HepG2 (cell line): ENCODE measurements around the gene OSBPL2. TPM values are rescaled to one million over a fixed set of nuclear protein-coding genes. Genes with fewer than 3 reads are reported as not detected.

ENCODE experiments used
- ATAC-seq: fragments of 200-7000 bp; cut with Tn5 transposase; 3 replicates; pipeline ENCODE4 v1.9.1; 2020; ENCODE audit warnings: mild to moderate bottlenecking, moderate library complexity
- BruUV-seq: library from RNA; stranded (reverse); fragments of 400-500 nt; replicated peaks from 2 replicates; lab custom pipeline; 2021; lab: Mats Ljungman, UMichigan
- CTCF ChIA-PET: fragments of 300-600 bp; formaldehyde crosslinking; extraction: SDS; loops from one replicate; lab custom pipeline; 2021; ENCODE audit warnings: low total read pairs, inconsistent platforms, low intra/inter-chr PET ratio; lab: Yijun Ruan, JAX
- POLR2A ChIA-PET: fragments of 350-600 bp; sonication (Branson Sonifier 250); formaldehyde crosslinking; loops from one replicate; lab custom pipeline; 2020; ENCODE audit warnings: antibody characterized with exemption, inconsistent platforms; lab: Yijun Ruan, JAX
- DNase-seq: peaks from one replicate; pipeline ENCODE4 v3.0.0-alpha.2; 2015; ENCODE audit warnings: low spot score
- FAIRE-seq: peaks from 3 replicates; lab custom pipeline; 2011; peaks lifted over from hg19 to GRCh38; lab: Jason Lieb, UNC
- H2AFZ ChIP-seq: one replicate; pipeline ENCODE4 v1.6.1; 2011; ENCODE audit warnings: low read length, inconsistent platforms
- H3K27ac ChIP-seq: fragments of 300-600 bp; 3 replicates; pipeline ENCODE4 v1.8.0; 2011; ENCODE audit warnings: mixed run types, mild to moderate bottlenecking, mixed read lengths, low read length, inconsistent platforms; ENCODE audit not compliant: insufficient read depth; ENCODE audit errors: extremely low read length
- H3K27me3 ChIP-seq, 2 experiments: fragments of 200-600 bp in 1 of 2; 2 replicates in 1 of 2; 3 replicates in 1 of 2; pipeline versions ENCODE4 v1.6.0 to v1.8.0; 2011; ENCODE audit warnings: low read length in 2 of 2, mild to moderate bottlenecking in 2 of 2, moderate library complexity in 2 of 2, inconsistent platforms in 1 of 2; ENCODE audit not compliant: insufficient read depth in 2 of 2, control insufficient read depth in 1 of 2
- H3K36me3 ChIP-seq, 2 experiments: fragments of 200-600 bp in 1 of 2; replicated peaks in 1 of 2; 2 replicates in 1 of 2; 3 replicates in 1 of 2; pipeline versions ENCODE4 v1.5.1 to v1.8.0; 2011; ENCODE audit warnings: low read length in 2 of 2, inconsistent platforms in 1 of 2; ENCODE audit not compliant: insufficient read depth in 2 of 2, control insufficient read depth in 1 of 2
- H3K4me1 ChIP-seq: 2 replicates; pipeline ENCODE4 v1.5.1; 2012; ENCODE audit warnings: low read length, inconsistent platforms; ENCODE audit not compliant: insufficient read depth
- H3K4me2 ChIP-seq: 2 replicates; pipeline ENCODE4 v1.6.0; 2011; ENCODE audit warnings: low read depth, low read length, inconsistent platforms
- H3K4me3 ChIP-seq, 3 experiments: fragments of 200-600 bp in 1 of 3; sonication (generic), shearing (Covaris generic) in 1 of 3; replicated peaks in 1 of 3; 2 replicates each; pipeline ENCODE4 v1.5.1; 2011 to 2016; ENCODE audit warnings: low read length in 3 of 3, inconsistent platforms in 2 of 3, low read depth in 2 of 3, mild to moderate bottlenecking in 2 of 3, control low read depth in 1 of 3, mixed read lengths in 1 of 3; ENCODE audit not compliant: insufficient read depth in 1 of 3
- H3K79me2 ChIP-seq: one replicate; pipeline ENCODE4 v1.6.1; 2011; ENCODE audit warnings: low read length, inconsistent platforms; ENCODE audit not compliant: insufficient read depth
- H3K9ac ChIP-seq: 2 replicates; pipeline ENCODE4 v1.6.0; 2011; ENCODE audit warnings: mild to moderate bottlenecking, low read depth, low read length, inconsistent platforms; ENCODE audit not compliant: insufficient read depth
- H3K9me3 ChIP-seq: 2 replicates; pipeline ENCODE4 v1.5.1; 2012; ENCODE audit warnings: mild to moderate bottlenecking, low read length
- H4K20me1 ChIP-seq: 2 replicates; pipeline ENCODE4 v1.6.0; 2011; ENCODE audit warnings: inconsistent platforms, mild to moderate bottlenecking, low read length, moderate library complexity; ENCODE audit not compliant: insufficient read depth
- JUN ChIP-seq: sonication (generic); formaldehyde crosslinking; IDR thresholded peaks from 2 replicates; pipeline ENCODE4 v1.4.0; 2020; ENCODE audit warnings: mild to moderate bottlenecking, missing genetic modification reagents
- PHF21A ChIP-seq: sonication (generic); formaldehyde crosslinking; IDR thresholded peaks from 2 replicates; pipeline ENCODE4 v1.5.0; 2020; ENCODE audit warnings: mild to moderate bottlenecking, missing genetic modification reagents
- ZBTB1 ChIP-seq: sonication (generic); formaldehyde crosslinking; IDR thresholded peaks from 2 replicates; pipeline ENCODE4 v1.4.0; 2020; ENCODE audit warnings: missing genetic modification reagents, borderline replicate concordance
- ZNF7 ChIP-seq: IDR thresholded peaks from 2 replicates; pipeline ENCODE4 v1.6.1; 2016; ENCODE audit warnings: missing biosample characterization, missing genetic modification reagents
- WGBS: methylation state at CpG from one replicate; pipeline ENCODE4 v1.1.6; 2017; ENCODE audit warnings: low lambda C conversion rate; 5-methylcytosine and 5-hydroxymethylcytosine counted together
- in situ Hi-C: cut with HindIII; loops from 2 replicates; pipeline ENCODE4 v1.10.0; 2017; ENCODE audit warnings: low pct_unique_long_range_greater_than_20kb; ENCODE audit not compliant: extremely low pct_ligation_motif_present
- intact Hi-C: fragments of 100-400 bp; cut with micrococcal nuclease; formaldehyde crosslinking; loops from one replicate; pipeline ENCODE4 v1.10.0; 2022; ENCODE audit not compliant: unreplicated experiment
- polyA plus RNA-seq, 8 experiments: library from polyadenylated mRNA; depleted of rRNA in 3 of 8; stranded (reverse) in 7 of 8; unstranded in 1 of 8; fragments of >200 nt; fragmentation: Illumina TruSeq in 4 of 8; extraction: Trizol in 4 of 8; gene quantifications; 2 replicates each; pipeline versions ENCODE4 v1.2.1 to v1.2.3, GENCODE V29; 2011 to 2016; ENCODE audit warnings: low read depth in 4 of 8, missing spikeins in 1 of 8, mixed read lengths in 1 of 8; ENCODE audit not compliant: insufficient read depth in 1 of 8
- total RNA-seq, 5 experiments: library from RNA; depleted of rRNA; stranded (reverse); fragments of >200 nt; fragmentation: Illumina TruSeq; extraction: Trizol; gene quantifications; 2 replicates each; pipeline ENCODE4 v1.2.3, GENCODE V29; 2016; ENCODE audit warnings: low read depth in 1 of 5
- TF ChIP-seq, protein P1 (sequence below): sonication (generic); formaldehyde crosslinking; IDR thresholded peaks from 2 replicates; pipeline ENCODE4 v1.8.1; 2023; ENCODE audit warnings: mild to moderate bottlenecking, missing genetic modification reagents

Gene OSBPL2
- total and polyA plus RNA-seq, 2 of the 13 experiments (the other 11 are each of a cell fraction or from before 2014, with no cell fraction given) = 18.5 to 37.4 TPM

- Histone ChIP-seq H3K27me3 (peaks cover 61 to 82% of the 10 kb centered on the region in 2 experiments), H3K9ac (no peak overlapping the region), H3K4me2 (no peak overlapping the region), H3K4me3 (no peak overlapping the region), H2AFZ (no peak overlapping the region), H3K4me1 (peaks cover 38% of the 10 kb centered on the region), H3K9me3 (no peaks in the 10 kb centered on the region), H3K36me3 (no peaks in the 10 kb centered on the region), H3K27ac (no peak overlapping the region), H3K79me2 (no peaks in the 10 kb centered on the region), H4K20me1 (peaks cover 19% of the 10 kb centered on the region; the same call in 1 of the 2 replicates)
- FAIRE-seq (no peak), DNase-seq (no peak), ATAC-seq (no peak)
- TF ChIP-seq, protein P1, sequence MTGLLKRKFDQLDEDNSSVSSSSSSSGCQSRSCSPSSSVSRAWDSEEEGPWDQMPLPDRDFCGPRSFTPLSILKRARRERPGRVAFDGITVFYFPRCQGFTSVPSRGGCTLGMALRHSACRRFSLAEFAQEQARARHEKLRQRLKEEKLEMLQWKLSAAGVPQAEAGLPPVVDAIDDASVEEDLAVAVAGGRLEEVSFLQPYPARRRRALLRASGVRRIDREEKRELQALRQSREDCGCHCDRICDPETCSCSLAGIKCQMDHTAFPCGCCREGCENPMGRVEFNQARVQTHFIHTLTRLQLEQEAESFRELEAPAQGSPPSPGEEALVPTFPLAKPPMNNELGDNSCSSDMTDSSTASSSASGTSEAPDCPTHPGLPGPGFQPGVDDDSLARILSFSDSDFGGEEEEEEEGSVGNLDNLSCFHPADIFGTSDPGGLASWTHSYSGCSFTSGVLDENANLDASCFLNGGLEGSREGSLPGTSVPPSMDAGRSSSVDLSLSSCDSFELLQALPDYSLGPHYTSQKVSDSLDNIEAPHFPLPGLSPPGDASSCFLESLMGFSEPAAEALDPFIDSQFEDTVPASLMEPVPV (CRISPR knock-in tag) = no peak
- TF ChIP-seq ZNF7 (CRISPR knock-in tag) = no peak
- TF ChIP-seq PHF21A = no peak
- TF ChIP-seq ZBTB1 (CRISPR knock-in tag) = no peak
- no peak for TF ChIP-seq JUN (CRISPR knock-in tag)
- intact Hi-C loops (no loop called here), in situ Hi-C loops (no loop called here)
- ChIA-PET POLR2A (no interaction called here), CTCF (no interaction called here)
- 38% methylated on average over 35 of the region's 40 CpGs for WGBS
- no TSS peak for BruUV-seq
Observed at GRCh38 chr20:62215991-62216635, 22.2 kb upstream of the OSBPL2 start.
